GM12892 (cell line): ENCODE data around the gene NFE2L2.
"Not testable (repeated sequence)": the region's sequence is repeated elsewhere in the genome, so short reads cannot be mapped to it uniquely, and the experiment has no call there.

Experiments
- DNase-seq: peaks from one replicate; pipeline ENCODE4 v3.0.0; 2011; ENCODE audit not compliant: insufficient read length
- FAIRE-seq: peaks from 2 replicates; lab custom pipeline; 2011; peaks lifted over from hg19 to GRCh38; lab: Jason Lieb, UNC
- POLR2A ChIP-seq: IDR thresholded peaks from 2 replicates; pipeline ENCODE4 v1.6.1; 2011; ENCODE audit warnings: low read depth, low read length, control low read depth
- POLR2AphosphoS5 ChIP-seq: IDR thresholded peaks from 2 replicates; pipeline ENCODE4 v1.6.1; 2011; ENCODE audit warnings: low read depth, low read length, control low read depth
- TAF1 ChIP-seq: IDR thresholded peaks from 2 replicates; pipeline ENCODE4 v1.6.1; 2011; ENCODE audit warnings: low read depth, mild to moderate bottlenecking, control low read depth, low read length, borderline replicate concordance

Gene NFE2L2

GRCh38 chr2:177221970-177222369 lies 42.6 kb downstream of the NFE2L2 start:
- TF ChIP-seq POLR2A (no peak), TAF1 (no peak), POLR2AphosphoS5 (no peak)
- DNase-seq (no peak), FAIRE-seq (no peak)

GRCh38 chr2:177221534-177221933 lies 43.0 kb downstream of the NFE2L2 start:
- TF ChIP-seq POLR2AphosphoS5 (no peak), TAF1 (no peak), POLR2A (no peak)
- DNase-seq: no peak
- no peak for FAIRE-seq

- DNase-seq, FAIRE-seq: not testable (repeated sequence)
Observed at GRCh38 chr2:177219787-177220186, 44.7 kb downstream of the NFE2L2 start.

DNA sequence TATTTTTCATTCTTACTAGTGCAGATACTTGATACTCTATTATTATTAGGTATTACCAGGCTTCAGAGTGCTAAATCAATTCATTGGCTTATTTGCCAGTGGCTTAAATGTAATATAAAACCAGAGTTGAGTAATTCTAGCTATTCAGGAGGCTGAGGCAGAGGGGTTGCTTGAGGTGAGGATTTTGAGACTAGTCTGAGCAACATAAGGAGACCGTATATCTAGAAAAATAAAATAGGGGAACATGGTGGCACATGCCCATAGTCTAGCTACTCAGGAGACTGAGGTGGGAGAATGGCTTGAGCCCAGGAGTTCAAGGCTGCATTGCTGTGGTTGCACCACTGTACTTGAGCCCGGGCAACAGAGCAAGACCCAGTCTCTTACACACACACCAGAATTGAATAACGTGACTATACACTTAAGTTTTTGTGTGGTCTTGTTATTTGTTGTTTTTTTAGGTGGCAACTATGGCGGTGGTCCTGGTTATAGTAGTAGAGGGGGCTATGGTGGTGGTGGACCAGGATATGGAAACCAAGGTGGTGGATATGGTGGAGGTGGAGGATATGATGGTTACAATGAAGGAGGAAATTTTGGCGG lies 47.2 kb downstream of the NFE2L2 start:
- TF ChIP-seq POLR2A: peak; percentile 39; the same call in 1 of the 2 replicates
- TF ChIP-seq POLR2AphosphoS5: peak; percentile 51; the same call in 1 of the 2 replicates
- no peak for TF ChIP-seq TAF1
- FAIRE-seq (no peak), DNase-seq (no peak)

GRCh38 chr2:177212891-177213856 lies 51.4 kb downstream of the NFE2L2 start:
- FAIRE-seq (peak; percentile 80), DNase-seq (peak; percentile 80)
- TF ChIP-seq POLR2AphosphoS5 (peak; percentile 63; the same call in 1 of the 2 replicates), TAF1 (peak; percentile 65), POLR2A (peak; percentile 70; the same call in 1 of the 2 replicates)

DNA sequence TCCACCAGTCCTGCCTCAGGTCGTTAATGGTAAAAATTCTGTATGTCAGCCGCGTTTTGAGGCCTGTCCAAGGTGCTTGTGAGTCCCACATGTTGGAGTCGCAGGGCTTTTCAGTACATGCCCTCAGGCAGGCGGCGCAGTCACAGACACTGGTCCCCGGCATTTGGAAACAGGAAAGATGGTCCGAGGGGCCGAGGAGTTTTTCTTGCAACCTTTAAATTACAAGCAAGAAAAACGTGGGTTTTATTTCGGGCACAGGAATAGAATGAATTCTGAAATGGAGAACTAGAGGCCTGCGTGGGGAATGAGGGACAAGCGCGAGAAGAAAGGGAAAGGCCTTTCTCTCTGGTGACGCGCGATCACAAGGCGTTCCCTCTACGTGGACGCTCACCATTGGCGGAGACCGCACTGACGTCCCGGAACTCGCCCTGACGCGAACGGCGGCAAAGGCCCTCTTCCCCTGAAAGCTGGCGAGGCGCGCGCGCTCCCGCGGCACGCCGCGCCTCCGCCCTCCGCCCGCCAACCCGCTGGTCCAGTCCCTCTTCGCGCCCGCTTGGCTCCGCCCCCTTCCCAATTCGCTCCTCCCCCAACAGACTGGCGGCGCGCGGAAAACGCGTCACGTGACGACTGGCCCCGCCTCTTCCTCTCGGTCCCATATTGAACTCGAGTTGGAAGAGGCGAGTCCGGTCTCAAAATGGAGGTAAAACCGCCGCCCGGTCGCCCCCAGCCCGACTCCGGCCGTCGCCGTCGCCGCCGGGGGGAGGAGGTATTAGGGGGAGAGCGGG lies 52.2 kb downstream of the NFE2L2 start, which contains the start of gene HNRNPA3:
HNRNPA3 (plus strand) TSS at position 689 of the 785 bp plus-strand sequence; CDS start at position 695, 6 bp downstream.
- DNase-seq (peak; percentile 89), FAIRE-seq (peak; percentile 98)
- peak; percentile 87 for TF ChIP-seq POLR2AphosphoS5
- TF ChIP-seq TAF1: peak; percentile 78; the same call in 1 of the 2 replicates
- TF ChIP-seq POLR2A: peak; percentile 93

- FAIRE-seq: peak; percentile 9
- DNase-seq: no peak
- TF ChIP-seq POLR2A (no peak), TAF1 (no peak), POLR2AphosphoS5 (no peak)
Observed at GRCh38 chr2:177211576-177212105, 52.9 kb downstream of the NFE2L2 start.

DNA sequence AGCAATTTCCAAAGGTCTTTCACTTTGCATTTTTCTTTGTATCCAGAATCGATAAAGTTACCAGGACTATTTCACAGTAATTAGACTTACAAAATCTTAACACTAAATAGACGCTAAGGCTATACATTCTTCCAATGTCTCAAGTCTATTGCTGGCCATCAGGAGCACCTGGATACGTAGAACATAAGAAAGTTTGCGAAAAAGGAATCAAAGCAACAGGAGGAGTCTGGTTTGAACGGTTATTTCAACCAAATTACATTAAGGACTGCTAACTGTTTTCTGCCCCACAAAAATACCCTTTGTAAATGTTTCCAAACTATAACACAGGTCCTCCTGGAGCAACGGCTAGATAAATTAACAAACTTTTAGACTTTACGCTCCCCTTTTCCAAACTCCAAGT lies 53.4 kb downstream of the NFE2L2 start:
- DNase-seq (no peak), FAIRE-seq (no peak)
- no peak for TF ChIP-seq POLR2A
- TF ChIP-seq POLR2AphosphoS5: no peak
- no peak for TF ChIP-seq TAF1

- DNase-seq (no peak), FAIRE-seq (peak; percentile 38)
- TF ChIP-seq TAF1: no peak
- TF ChIP-seq POLR2A: no peak
- no peak for TF ChIP-seq POLR2AphosphoS5
Observed at GRCh38 chr2:177207101-177207500, 57.4 kb downstream of the NFE2L2 start.

- DNase-seq: no peak
- no peak for FAIRE-seq
- TF ChIP-seq TAF1: no peak
- TF ChIP-seq POLR2A: no peak
- TF ChIP-seq POLR2AphosphoS5: no peak
Observed at GRCh38 chr2:177204417-177204816, 60.1 kb downstream of the NFE2L2 start.

DNA sequence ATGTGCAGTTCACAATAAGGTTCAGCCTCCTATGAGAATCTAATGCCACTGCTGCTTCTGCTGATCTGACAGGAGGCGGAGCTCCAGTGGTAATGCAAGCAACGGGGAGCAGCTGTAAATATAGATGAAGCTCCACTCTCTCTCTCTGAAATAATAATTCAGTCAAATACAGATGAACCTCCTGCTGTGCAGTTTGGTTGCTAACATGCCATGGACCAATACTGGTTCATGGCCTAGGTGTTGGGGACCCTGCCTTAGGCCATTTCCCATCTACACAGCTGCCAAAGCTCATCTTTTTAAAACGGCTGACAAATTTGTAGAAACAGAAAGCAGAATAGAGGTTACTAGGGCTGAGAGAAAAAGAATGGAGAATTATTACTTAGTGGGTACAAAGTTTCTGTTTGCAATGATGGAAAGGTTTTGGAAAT lies 62.6 kb downstream of the NFE2L2 start:
- FAIRE-seq: no peak
- DNase-seq: no peak
- TF ChIP-seq POLR2AphosphoS5 (no peak), TAF1 (no peak), POLR2A (no peak)

- FAIRE-seq, DNase-seq: not testable (repeated sequence)
Observed at GRCh38 chr2:177200419-177200818, 64.1 kb downstream of the NFE2L2 start.
